Stimulated activated CD4-positive, alpha-beta T cell treated with anti-CD3 and anti-CD28 coated beads, TNF-alpha, amount 100 ng/mL, for 1 hour (primary cell): Measurements from ENCODE around the gene HTR2A.
"Not testable (repeated sequence)": the region's sequence is repeated elsewhere in the genome, so short reads cannot be mapped to it uniquely, and the experiment has no call there.

Source experiments
- DNase-seq, 3 donors: peaks; one replicate each; pipeline ENCODE4 v3.0.0-alpha.2; 2020; ENCODE audit warnings: low read depth in 3 of 3, low spot score in 1 of 3

HTR2A gene

GRCh38 chr13:46812301-46812797 lies 84.5 kb downstream of the HTR2A start:
- DNase-seq, result no peak

- DNase-seq, result no peak
Measured at GRCh38 chr13:46810440-46810839, 86.4 kb downstream of the HTR2A start.

DNA sequence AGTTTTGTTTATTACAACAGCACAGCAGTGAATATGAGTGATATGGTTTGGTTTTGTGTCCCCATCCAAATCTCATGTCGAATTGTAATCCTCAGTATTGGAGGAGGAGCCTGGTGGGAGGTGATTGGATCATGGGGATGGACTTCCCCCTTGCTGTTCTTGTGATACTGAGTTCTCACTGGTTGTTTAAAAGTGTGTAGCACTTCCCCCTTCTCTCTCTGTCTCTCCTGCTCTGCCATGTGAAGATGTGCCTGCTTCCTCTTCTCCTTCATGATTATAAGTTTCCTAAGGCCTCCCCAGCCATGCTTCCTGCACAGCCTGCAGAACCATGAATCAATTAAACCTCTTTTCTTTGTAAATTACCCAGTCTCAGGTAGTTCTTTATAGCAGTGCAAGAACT lies 91.9 kb downstream of the HTR2A start:
- DNase-seq, result not testable (repeated sequence)

- no peak for DNase-seq
Measured at GRCh38 chr13:46804391-46804815, 92.5 kb downstream of the HTR2A start.

GRCh38 chr13:46803586-46803985 lies 93.3 kb downstream of the HTR2A start:
- DNase-seq, result no peak

DNA sequence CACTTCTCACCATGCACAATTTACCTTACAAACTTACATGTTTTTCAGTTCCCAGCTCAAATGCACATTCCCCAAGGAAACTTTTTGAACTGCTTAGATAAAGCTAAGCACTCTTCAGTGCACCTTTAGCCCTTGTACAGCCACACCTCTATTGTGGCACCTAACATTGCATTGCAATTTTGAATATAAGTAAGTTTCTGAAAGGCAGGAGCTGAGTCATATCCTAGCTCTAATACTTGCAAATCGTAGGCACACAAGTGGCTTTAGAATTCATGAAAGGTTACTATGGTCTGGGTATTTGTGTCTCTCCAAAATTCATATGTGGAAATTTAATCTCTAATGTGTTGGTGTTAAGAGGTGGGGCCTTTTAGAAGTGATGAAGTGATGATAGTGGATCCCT lies 95.0 kb downstream of the HTR2A start:
- no peak for DNase-seq

GRCh38 chr13:46799139-46799538 lies 97.7 kb downstream of the HTR2A start:
- no peak for DNase-seq

DNA sequence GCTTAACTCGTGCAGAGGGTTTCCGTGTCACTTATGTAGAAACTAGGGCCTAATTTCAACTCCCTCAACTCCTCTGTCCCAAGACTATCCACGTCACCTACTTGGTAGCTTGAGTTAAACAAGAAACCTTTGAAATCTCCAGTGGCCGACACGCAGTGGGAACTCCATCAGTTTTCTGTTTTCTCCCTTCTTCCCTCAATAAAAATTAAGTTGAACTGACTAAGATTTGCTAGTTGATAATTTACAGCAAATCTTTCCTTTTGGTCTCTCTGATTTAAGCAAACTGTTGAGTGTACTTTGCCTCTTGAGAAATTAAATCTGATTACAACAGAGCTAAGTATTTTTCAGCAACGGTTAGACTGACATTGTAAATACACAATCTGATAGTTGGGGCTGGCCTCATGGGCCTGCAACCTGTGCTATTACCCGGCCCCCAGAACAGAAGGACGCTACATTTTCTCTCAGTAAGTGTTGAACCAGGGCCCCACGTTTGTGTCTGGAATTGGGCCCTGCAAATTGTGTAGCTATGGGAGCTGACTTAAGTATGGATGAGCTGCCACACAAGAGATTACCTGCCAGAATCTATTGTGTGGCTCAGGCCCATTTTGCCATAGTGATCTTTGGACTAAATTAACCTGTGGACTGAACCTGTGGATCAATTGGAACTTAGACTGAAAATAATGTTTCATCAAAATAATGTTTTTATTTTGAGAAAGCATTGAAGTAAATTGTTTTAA lies 99.2 kb downstream of the HTR2A start:
- DNase-seq, result no peak

- DNase-seq, result peak; percentile 59 to 92 (median 72)
Measured at GRCh38 chr13:46796515-46797474, 100.1 kb downstream of the HTR2A start, which contains the start of gene ESD. Gene ESD (minus strand): TSS chr13:46797161. CDS start chr13:46791413, 5,748 bp downstream.

- no peak for DNase-seq
Measured at GRCh38 chr13:46796129-46796514, 100.7 kb downstream of the HTR2A start.

- DNase-seq, result no peak
Measured at GRCh38 chr13:46795321-46795720, 101.5 kb downstream of the HTR2A start.

GRCh38 chr13:46783504-46783903 lies 113.3 kb downstream of the HTR2A start:
- no peak for DNase-seq

DNA sequence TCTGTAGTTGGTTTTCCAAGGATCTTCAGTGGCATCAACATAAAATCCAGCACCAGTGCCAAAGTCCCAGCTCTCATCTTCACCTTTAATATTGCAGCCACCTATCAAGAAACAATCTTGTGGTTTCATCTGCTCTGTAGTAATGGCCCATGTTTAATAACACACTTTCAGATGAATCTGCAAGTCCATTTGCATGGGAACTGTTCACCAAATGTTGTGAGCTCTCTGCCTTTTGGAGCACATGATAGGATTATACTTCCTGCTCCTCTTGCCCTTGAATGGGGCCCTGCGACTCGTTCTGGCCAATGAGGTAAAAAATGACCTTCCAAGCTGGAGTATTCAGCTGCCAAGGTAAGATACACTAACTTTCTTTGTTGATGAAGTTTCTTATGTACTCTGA lies 114.2 kb downstream of the HTR2A start:
- no peak for DNase-seq

DNA sequence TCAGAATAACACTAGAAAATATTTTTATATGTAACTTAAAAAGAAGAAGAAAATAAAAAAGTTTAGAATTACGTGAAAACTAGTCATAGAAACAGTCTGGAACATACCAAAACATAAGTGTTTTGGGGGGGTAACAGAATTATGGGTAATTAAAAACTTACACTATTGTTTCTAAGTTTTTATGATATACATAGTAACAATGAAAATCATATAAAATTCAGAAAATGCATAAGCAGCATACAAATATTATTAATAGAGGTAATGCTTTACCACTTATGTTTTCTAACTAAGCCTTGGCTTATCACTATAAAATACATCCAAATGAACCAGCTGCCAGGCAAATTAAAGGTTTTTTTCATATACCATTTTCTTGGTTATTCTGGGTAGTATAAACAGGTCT lies 114.8 kb downstream of the HTR2A start:
- DNase-seq, result no peak
